Skeletal muscle tissue (tissue), 4 donors: ENCODE data around the gene PXK. TPM values are rescaled to one million over a fixed set of nuclear protein-coding genes. Genes with fewer than 3 reads are reported as not detected.

Experiments used
- H3K27ac ChIP-seq: one replicate; pipeline ENCODE4 v1.7.0; 2013; ENCODE audit warnings: mild to moderate bottlenecking, low read depth, low read length, inconsistent platforms
- H3K27me3 ChIP-seq, 3 donors: one replicate each; pipeline ENCODE4 v1.7.0; 2013; ENCODE audit warnings: low read length in 3 of 3; ENCODE audit not compliant: control insufficient read depth in 3 of 3, insufficient read depth in 3 of 3
- H3K36me3 ChIP-seq, 3 donors: one replicate each; pipeline ENCODE4 v1.7.0; 2013; ENCODE audit warnings: low read length in 3 of 3; ENCODE audit not compliant: control insufficient read depth in 3 of 3, insufficient read depth in 3 of 3
- H3K4me1 ChIP-seq, 3 donors: one replicate each; pipeline ENCODE4 v1.7.0; 2013; ENCODE audit warnings: low read length in 3 of 3, mild to moderate bottlenecking in 3 of 3; ENCODE audit not compliant: control insufficient read depth in 3 of 3, insufficient read depth in 3 of 3
- H3K4me3 ChIP-seq, 3 donors: one replicate each; pipeline ENCODE4 v1.7.0; 2013; ENCODE audit warnings: low read length in 3 of 3
- H3K9ac ChIP-seq, 3 donors: one replicate each; pipeline ENCODE4 v1.7.0; 2013; ENCODE audit warnings: low read length in 3 of 3, mild to moderate bottlenecking in 3 of 3, moderate library complexity in 2 of 3, low read depth in 1 of 3
- H3K9me3 ChIP-seq, 3 donors: one replicate each; pipeline ENCODE4 v1.7.0; 2013; ENCODE audit warnings: low read length in 3 of 3; ENCODE audit not compliant: control insufficient read depth in 3 of 3
- total RNA-seq: library from RNA; depleted of rRNA; stranded (reverse); fragments of >200 nt; gene quantifications from one replicate; pipeline ENCODE4 v1.2.3, GENCODE V29; 2014
- donor health status: Osteomylitis.

The PXK gene
- total RNA-seq, 1 donor from 2014 or later, result 16.2 TPM

DNA sequence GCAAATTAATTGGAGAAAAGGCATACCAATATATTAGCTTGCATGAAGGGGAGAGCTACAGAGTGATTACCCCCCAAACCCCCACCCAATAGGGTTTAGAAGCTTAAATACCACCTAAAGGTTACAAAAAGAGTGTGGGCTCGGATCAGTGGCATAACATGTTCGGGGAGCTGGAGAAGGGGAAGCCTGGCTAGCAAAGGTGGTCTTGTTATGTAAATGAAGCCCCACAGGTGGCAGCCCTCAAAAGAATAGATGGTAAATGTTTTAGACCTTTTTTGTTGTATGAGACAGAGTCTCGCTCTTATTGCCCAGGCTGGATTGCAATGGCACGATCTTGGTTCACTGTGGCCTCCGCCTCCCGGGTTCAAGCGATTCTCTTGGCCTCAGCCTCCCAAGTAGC lies 10.9 kb upstream of the PXK start:
- no peak overlapping the region for H3K4me3 ChIP-seq
- peaks cover 13 to 23% (median 17%) of the 10 kb centered on the region in 3 donors for H3K36me3 ChIP-seq
- no peaks in the 10 kb centered on the region for H3K27me3 ChIP-seq
- H3K4me1 ChIP-seq, result peaks cover 0 to 6% (median 2%) of the 10 kb centered on the region in 3 donors
- H3K9me3 ChIP-seq, result no peaks in the 10 kb centered on the region
- H3K27ac ChIP-seq, result no peak overlapping the region
- no peak overlapping the region for H3K9ac ChIP-seq

DNA sequence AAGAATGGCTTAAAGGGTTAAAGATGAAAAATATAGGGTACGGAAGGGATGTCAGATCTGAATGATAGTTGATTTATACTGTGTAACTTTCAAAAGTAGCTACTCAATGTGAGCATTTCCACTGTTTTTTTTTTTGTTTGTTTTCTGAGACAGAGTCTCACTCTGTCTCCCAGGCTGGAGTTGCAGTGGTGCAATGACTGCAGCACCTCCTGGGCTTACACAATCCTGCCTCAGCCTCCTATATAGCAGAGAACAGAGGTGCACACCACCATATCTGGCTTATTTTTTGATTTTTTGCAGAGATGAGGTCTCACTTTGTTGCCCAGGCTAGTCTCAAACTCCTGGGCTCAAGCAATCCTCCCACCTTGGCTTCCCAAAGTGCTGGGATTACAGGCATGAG lies 9.9 kb upstream of the PXK start:
- Histone ChIP-seq H3K27me3 (no peaks in the 10 kb centered on the region), H3K4me3 (no peak overlapping the region), H3K36me3 (peaks cover 7 to 13% (median 8%) of the 10 kb centered on the region in 3 donors), H3K4me1 (peaks cover 0 to 6% (median 2%) of the 10 kb centered on the region in 3 donors), H3K27ac (no peak overlapping the region), H3K9ac (no peak overlapping the region), H3K9me3 (no peaks in the 10 kb centered on the region)

DNA sequence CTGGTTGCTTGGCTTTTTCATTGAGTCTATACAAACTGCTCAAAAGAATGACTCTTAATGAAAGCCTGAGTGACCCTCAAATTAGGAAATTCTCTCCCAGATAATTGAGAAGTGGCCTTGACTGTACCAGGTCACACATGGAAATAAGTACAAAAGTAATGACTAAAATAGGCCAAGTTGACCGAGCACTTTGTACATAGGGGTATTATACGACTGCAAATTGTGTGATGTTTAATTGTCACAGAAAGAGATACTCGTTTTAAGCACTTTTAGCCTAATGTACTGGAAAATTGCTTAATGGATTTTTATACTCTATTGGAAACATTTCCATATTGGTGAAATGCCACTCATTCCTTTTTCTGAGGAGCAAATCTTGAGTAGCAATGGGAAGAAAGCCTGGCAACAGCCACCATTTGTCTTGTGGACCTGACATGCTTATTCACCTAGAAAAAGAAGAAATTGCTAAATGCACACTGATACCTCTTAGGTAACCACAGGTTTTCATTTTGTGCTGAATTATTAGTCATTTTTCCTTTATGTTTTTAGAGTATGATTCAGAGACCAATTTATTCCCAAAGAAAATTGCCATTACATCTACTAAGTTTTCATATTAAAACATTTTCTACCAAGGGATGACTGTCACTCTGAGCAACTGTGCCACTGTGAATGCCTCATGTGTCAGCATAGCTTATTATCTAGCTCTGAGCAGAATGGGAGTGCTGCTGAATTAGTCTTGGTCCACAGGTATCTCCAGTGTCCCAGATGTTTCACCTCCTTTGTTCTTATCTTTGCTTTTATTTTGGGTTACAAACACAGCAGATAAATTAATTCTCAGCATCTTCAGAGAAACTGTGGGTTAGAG lies 8.9 kb upstream of the PXK start:
- peaks cover 0 to 6% (median 2%) of the 10 kb centered on the region in 3 donors for H3K4me1 ChIP-seq
- H3K27ac ChIP-seq, result no peak overlapping the region
- H3K27me3 ChIP-seq, result no peaks in the 10 kb centered on the region
- H3K9me3 ChIP-seq, result no peaks in the 10 kb centered on the region
- H3K36me3 ChIP-seq, result peaks cover 2 to 8% (median 4%) of the 10 kb centered on the region in 3 donors
- H3K4me3 ChIP-seq, result no peak overlapping the region
- no peak overlapping the region for H3K9ac ChIP-seq

DNA sequence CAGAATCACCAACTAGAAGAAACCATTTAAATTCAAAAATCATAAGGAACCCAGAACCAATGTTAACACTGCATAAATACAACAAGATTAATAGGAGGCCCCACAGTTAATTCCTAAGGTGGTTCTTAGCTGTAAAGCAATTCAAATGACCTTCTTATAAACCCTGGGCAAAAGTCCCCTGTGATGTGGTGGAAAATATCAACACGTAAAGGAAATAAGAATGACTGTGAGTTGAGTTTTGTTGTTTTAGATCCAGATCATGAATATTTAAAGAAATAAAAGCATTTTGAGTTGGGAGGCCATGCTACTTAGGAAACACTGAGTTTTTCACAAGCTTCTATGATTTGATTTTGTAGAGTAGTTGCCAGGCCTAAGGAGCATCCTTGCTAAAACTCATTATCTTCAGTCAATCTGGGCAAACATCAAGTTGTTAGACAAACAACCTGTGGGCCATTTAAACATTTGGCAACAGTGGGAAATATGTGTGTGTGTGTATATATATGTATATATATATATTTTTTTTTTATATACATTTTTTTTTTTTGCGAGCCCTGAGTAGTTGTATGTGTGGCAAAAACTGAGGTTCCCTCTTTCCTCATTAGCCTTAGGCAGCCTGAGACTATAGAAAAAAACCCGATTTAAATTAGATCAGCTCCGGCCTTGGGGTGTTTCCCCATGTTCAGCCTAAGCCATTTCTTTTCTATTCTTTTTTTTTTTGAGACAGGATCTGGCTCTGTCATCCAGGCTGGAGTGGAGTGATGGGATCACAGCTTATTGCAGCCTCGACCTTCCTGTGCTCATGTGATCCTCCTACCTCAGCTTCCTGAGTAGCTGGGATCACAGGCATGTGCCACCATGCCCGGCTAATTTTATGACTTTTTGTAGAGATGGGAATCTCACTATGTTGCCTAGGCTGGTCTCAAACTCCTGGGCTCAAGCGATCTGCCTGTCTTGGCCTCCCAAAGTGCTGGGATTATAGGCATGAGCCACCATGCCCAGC lies 8.0 kb upstream of the PXK start:
- H3K4me3 ChIP-seq, result no peak overlapping the region
- no peaks in the 10 kb centered on the region for H3K36me3 ChIP-seq
- no peaks in the 10 kb centered on the region for H3K9me3 ChIP-seq
- H3K9ac ChIP-seq, result no peak overlapping the region
- peak overlapping the region; percentile 19 for H3K27ac ChIP-seq
- peaks cover 0 to 6% (median 2%) of the 10 kb centered on the region in 3 donors for H3K4me1 ChIP-seq
- H3K27me3 ChIP-seq, result no peaks in the 10 kb centered on the region

- Histone ChIP-seq H3K4me3 (no peak overlapping the region), H3K27me3 (no peaks in the 10 kb centered on the region), H3K4me1 (peaks cover 0 to 6% (median 2%) of the 10 kb centered on the region in 3 donors), H3K36me3 (no peaks in the 10 kb centered on the region), H3K27ac (peak overlapping the region; percentile 19), H3K9ac (no peak overlapping the region), H3K9me3 (no peaks in the 10 kb centered on the region)
Observed at GRCh38 chr3:58325525-58325992, 7.1 kb upstream of the PXK start.

DNA sequence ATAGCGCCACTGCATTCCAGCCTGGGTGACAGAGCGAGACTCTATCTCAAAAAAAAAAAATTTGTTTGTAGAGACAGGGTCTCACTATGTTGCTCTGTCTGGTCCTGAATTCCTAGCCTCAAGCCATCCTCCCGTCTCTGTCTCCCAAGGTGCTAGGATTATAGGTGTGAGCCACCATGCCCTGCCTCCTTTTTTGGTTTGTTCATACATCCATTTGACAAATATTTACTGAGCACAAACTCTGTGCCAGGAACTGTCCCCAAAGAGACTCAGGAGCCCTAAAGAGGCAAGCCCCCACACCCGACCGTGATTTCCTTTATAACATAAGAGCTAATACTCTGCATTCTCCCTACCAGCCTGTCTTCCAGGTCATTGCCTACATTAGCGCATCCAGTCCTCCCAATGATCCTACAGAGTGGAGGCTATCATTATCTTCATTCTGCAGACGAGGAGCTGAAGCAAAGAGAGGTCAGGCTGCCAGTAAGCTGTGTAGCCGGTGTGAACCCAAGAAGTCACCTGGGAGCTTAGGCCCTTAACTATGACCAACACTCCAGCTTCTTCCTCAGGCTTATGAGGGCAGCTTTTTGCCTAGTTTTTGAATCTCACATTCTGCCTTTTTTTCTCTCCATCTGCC lies 6.3 kb upstream of the PXK start:
- Histone ChIP-seq H3K4me1 (peaks cover 0 to 6% (median 2%) of the 10 kb centered on the region in 3 donors), H3K4me3 (no peak overlapping the region), H3K27me3 (no peaks in the 10 kb centered on the region), H3K36me3 (no peaks in the 10 kb centered on the region), H3K27ac (no peak overlapping the region), H3K9me3 (no peaks in the 10 kb centered on the region), H3K9ac (no peak overlapping the region)

GRCh38 chr3:58329150-58329921 lies 3.4 kb upstream of the PXK start:
- Histone ChIP-seq H3K4me1 (peaks cover 9 to 14% (median 14%) of the 10 kb centered on the region in 3 donors), H3K4me3 (no peak overlapping the region), H3K9ac (no peak overlapping the region), H3K9me3 (no peaks in the 10 kb centered on the region), H3K27me3 (no peaks in the 10 kb centered on the region), H3K36me3 (no peaks in the 10 kb centered on the region), H3K27ac (no peak overlapping the region)

DNA sequence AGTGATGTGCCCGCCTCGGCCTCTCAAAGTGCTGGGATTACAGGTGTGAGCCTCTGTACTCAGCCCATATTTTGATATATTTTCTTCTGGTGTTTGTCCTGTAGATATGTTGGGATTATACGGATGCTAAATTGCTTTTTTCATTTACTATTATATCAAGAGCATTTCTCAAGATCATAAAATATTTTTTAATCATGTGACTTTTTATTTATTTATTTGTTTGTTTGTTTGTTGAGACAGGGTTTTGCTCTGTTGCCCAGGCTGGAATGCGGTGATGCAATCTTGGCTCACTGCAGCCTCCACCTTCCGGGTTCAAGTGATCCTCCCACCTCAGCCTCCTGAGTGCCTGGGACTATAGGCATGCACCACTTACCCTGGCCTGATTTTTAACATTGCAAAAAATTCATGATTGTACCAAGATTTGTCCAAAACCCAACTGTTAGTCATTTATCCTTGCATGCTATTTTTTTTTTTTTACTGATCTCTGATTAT lies 2.7 kb upstream of the PXK start:
- Histone ChIP-seq H3K4me3 (no peak overlapping the region), H3K36me3 (no peaks in the 10 kb centered on the region), H3K9ac (no peak overlapping the region), H3K27me3 (no peaks in the 10 kb centered on the region), H3K27ac (no peak overlapping the region), H3K9me3 (no peaks in the 10 kb centered on the region), H3K4me1 (peaks cover 9 to 20% (median 19%) of the 10 kb centered on the region in 3 donors)
